Measurements from ENCODE around the gene BACH2.

The BACH2 gene

DNA sequence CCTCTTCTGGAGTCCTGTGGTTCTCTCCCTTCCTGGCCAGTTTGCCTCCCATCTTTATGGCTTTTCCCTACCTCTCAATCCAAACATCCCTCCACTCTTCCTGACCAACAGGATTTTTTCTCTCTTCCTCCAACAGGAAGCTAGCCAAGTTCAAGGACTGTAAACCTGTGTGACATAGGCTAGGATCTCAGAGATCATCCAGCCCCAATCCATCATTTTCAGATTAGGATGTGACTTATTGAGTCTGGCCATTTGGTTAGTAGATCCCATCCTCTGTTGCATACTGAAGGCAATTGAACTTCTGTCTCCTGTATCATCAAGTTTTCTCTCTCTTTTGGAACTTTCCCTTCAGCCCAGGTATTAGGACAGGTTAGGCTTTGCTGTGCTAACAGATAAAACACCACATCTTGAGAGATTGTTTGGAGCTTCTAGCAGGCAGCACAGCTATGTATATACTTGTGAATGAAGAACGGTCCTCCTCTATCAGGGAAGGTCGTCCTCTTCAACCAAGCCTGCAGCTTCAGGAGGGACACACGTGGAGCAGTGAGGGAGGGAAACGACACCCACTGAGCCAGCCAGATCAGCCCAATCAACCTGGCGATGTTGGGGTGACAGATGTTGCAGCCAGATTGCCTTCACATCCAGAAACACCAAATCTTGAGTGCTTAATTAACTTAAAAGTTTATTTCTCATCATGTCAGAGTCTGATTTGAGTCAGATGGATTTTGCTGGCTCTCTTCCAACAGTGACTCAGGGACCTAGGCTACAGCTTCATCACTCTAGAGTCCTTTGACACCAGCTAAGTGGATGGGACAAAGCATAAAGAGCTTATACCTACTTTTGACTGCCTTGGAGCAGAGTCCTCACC, 295.5 kb downstream of the BACH2 start:
- H3K9ac ChIP-seq: no peak overlapping the region
- H3K27me3 ChIP-seq (ENCODE audit: control insufficient read depth, insufficient read depth, low read length): no peaks in the 10 kb centered on the region
- H3K27ac ChIP-seq: no peak overlapping the region
- H2AFZ ChIP-seq: no peak overlapping the region
- no peaks in the 10 kb centered on the region for H3K79me2 ChIP-seq
- no peaks in the 10 kb centered on the region for H3K36me3 ChIP-seq (ENCODE audit: control insufficient read depth, insufficient read depth, low read length)
- no peak overlapping the region for H3K4me2 ChIP-seq (ENCODE audit: low read length)
- H3K9me3 ChIP-seq (ENCODE audit: control insufficient read depth, low read length): no peaks in the 10 kb centered on the region
- H3K4me3 ChIP-seq (ENCODE audit: low read depth, low read length): no peak overlapping the region
- H3K4me1 ChIP-seq: peaks cover 10% of the 10 kb centered on the region
- TF ChIP-seq, protein P1, sequence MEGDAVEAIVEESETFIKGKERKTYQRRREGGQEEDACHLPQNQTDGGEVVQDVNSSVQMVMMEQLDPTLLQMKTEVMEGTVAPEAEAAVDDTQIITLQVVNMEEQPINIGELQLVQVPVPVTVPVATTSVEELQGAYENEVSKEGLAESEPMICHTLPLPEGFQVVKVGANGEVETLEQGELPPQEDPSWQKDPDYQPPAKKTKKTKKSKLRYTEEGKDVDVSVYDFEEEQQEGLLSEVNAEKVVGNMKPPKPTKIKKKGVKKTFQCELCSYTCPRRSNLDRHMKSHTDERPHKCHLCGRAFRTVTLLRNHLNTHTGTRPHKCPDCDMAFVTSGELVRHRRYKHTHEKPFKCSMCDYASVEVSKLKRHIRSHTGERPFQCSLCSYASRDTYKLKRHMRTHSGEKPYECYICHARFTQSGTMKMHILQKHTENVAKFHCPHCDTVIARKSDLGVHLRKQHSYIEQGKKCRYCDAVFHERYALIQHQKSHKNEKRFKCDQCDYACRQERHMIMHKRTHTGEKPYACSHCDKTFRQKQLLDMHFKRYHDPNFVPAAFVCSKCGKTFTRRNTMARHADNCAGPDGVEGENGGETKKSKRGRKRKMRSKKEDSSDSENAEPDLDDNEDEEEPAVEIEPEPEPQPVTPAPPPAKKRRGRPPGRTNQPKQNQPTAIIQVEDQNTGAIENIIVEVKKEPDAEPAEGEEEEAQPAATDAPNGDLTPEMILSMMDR (IDR thresholded peaks at IDR 0.05): no peak

DNA sequence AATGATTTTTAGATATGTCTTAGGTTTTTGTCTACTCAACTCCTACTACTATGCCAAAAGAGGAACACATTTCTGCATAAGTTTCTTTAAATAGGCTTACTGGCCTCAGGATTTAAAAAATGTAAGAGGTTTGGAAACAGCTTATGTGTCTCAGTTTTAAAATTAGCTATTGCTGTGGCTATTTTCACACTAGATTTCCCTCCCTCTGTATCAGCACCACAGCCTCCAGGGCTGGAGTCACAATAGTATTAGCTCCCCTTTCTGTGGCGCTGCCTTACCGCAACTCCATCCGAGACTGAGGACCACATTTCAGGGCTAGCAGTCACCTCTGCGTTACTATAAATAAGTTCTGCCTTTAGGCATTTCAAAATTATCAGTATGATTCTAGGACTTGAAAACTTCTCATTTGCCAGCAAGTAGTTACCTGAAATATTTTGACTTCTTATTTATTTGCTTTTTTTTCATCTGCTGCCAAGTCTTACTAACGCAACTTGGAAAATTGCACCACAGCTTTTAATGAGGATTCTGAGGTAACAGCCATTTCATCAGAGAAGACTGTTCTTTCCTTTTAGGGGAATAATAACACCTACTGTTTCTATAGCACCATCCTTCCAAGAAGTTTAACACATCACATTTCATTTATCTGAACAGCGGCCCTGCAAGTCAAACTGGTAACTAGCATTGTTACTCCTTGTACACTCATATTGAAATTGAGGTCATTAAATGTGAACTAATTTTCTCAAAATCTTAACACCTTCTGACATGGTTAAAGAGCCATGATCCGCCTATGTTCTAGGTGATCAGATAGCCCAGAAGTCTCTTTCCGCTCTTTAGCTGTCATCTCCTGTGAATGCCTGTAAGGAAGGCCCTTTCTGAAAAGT, 296.5 kb downstream of the BACH2 start:
- Histone ChIP-seq H3K27ac (no peak overlapping the region), H3K36me3 (ENCODE audit: control insufficient read depth, insufficient read depth, low read length) (no peaks in the 10 kb centered on the region)

DNA sequence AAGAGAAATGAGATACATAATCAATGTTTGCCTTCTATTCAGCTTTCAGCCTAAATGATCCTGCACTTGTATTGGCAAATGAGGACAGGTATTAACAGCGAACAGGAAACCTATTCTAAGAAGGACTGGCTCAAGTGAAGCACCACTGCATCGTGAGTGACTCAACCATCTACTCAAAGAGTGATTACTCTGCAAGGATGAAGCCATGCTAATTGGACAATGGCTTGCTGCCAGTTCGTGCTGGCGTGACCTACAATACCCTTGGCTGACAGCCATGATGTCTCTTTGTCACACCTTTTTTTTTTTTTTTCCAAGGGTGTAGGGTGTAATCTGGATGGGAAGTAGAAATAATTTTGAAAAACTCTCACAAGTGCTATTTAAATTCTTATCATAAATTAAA, 297.5 kb downstream of the BACH2 start:
- Histone ChIP-seq H3K4me2 (ENCODE audit: low read length) (no peak overlapping the region), H3K79me2 (no peaks in the 10 kb centered on the region), H3K4me1 (peaks cover 10% of the 10 kb centered on the region), H2AFZ (no peak overlapping the region), H3K4me3 (ENCODE audit: low read depth, low read length) (no peak overlapping the region), H3K9ac (no peak overlapping the region), H3K36me3 (ENCODE audit: control insufficient read depth, insufficient read depth, low read length) (no peaks in the 10 kb centered on the region), H3K27ac (no peak overlapping the region), H3K9me3 (ENCODE audit: control insufficient read depth, low read length) (no peaks in the 10 kb centered on the region), H3K27me3 (ENCODE audit: control insufficient read depth, insufficient read depth, low read length) (no peaks in the 10 kb centered on the region)
- TF ChIP-seq, protein P1 (IDR thresholded peaks at IDR 0.05): no peak

More for the DNA sequence above, 296.5 kb downstream of the BACH2 start:
- Histone ChIP-seq H3K4me3 (ENCODE audit: low read depth, low read length) (no peak overlapping the region), H3K9me3 (ENCODE audit: control insufficient read depth, low read length) (no peaks in the 10 kb centered on the region), H3K9ac (no peak overlapping the region), H2AFZ (no peak overlapping the region), H3K4me2 (ENCODE audit: low read length) (no peak overlapping the region), H3K27me3 (ENCODE audit: control insufficient read depth, insufficient read depth, low read length) (no peaks in the 10 kb centered on the region), H3K79me2 (no peaks in the 10 kb centered on the region), H3K4me1 (peaks cover 10% of the 10 kb centered on the region)
- TF ChIP-seq, protein P1 (IDR thresholded peaks at IDR 0.05): no peak

DNA sequence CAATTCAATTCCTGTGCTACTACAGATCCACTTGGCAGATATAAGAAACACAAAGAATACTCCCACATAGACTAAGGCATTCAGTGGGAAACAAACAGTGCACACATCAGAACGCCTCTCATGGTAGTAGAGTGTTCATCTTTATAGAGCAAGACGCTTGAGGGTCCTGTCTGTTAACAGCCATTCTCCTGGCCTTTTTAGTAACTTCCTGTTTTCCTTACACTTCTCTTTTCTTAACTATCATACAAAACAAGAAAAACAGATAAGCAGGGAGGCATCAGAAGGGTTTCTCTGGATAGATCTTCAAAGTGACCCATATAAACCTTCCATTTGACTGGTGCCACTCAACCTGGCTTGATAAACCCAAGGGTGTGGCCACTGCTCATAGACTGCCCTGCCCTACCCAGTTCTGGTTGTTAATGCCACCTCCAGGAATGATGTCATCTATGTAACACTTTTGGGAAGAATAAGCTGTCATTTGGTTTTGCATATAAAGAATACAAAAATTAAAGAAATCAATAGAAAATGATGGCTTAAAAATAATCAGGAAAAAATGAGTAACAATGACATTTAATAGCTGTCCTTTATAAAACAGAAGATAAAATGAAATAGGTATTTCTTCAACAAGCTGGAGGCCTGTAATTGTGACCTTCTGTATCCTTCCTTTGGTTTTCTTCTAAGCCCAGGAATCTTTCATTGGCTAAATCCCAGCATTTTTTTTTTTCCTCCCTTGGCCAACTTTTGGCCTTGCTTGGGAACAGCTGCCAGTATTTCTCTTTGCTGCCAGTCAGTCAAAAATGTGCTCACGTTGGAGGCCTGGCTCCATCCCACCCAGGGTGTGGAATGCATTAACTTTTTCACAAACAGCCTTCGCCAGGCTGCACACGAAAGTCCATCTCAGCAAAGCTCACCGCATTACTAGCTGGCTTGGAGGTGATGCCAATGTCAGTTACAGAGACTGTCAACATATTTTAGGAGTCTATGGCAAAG, 298.9 kb downstream of the BACH2 start:
- Histone ChIP-seq H3K9me3 (ENCODE audit: control insufficient read depth, low read length) (no peaks in the 10 kb centered on the region), H3K79me2 (no peaks in the 10 kb centered on the region), H3K4me1 (peaks cover 10% of the 10 kb centered on the region), H3K27ac (no peak overlapping the region), H3K9ac (no peak overlapping the region), H3K4me2 (ENCODE audit: low read length) (no peak overlapping the region), H3K4me3 (ENCODE audit: low read depth, low read length) (no peak overlapping the region), H3K36me3 (ENCODE audit: control insufficient read depth, insufficient read depth, low read length) (no peaks in the 10 kb centered on the region), H2AFZ (no peak overlapping the region), H3K27me3 (ENCODE audit: control insufficient read depth, insufficient read depth, low read length) (no peaks in the 10 kb centered on the region)
- TF ChIP-seq, protein P1 (IDR thresholded peaks at IDR 0.05): no peak

Measured in parathyroid adenoma (tissue), 2 donors.